ENCODE measurements around the gene SOCS7. TPM values are rescaled to one million over a fixed set of nuclear protein-coding genes. Genes with fewer than 3 reads are reported as not detected.

Gene SOCS7
- total RNA-seq, 2 donors from 2014 or later, result 14.6 to 61.9 TPM

DNA sequence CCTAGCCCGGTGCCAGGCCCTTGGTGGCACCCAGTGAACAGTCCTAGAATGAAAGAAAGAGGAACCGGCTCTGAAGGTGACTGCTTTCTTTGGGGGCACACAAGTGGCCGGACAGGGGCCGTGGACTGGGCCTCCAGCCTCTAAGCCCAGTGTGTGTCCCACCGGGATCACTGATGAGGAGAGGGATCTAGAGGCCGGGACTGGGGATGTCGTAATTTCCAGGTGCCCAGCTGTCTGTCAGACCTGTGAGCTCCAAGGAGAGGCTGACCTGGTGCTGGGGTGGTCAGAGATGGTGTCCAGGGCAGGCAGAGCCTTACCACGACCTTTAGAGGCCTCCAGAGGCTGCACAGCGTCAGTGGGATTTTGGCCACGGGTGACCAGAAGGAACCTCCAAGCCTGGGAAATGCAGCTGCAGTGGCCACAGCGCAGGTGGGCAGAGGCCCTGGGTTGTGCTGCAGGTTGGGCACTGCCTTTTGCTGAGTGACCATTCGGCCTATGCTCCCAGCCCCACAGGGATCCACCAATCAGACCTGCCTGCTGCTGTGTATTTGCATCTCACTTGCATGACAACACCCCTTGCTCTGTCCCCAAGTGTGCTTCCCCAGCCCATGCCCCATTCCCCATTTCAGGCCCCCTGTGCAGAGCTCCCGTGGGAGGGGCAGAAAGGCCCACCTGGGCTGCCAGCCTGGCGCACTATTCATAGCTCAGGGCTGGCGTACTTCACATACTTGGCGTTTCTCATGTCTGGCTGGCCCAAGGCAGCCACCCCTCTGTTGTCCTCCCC, 89.2 kb downstream of the SOCS7 start:
- intact Hi-C loops (cut with DNase I), result loop anchor here (5.0 to 10.0 kb wide), 2 partner anchors 46 to 224 kb away; no protein-coding TSS in a partner anchor
- Histone ChIP-seq H3K27me3 (replicated peaks; ENCODE audit: insufficient read depth) (no peaks in the 10 kb centered on the region), H3K36me3 (no peaks in the 10 kb centered on the region), H3K9me3 (no peaks in the 10 kb centered on the region), H3K4me3 (no peak overlapping the region), H3K4me1 (replicated peaks) (no peaks in the 10 kb centered on the region), H3K27ac (no peak overlapping the region)
- 64% methylated on average over 16 of the region's 16 CpGs for WGBS
- TF ChIP-seq POLR2A (IDR thresholded peaks at IDR 0.05), result no peak
- TF ChIP-seq, protein P1, sequence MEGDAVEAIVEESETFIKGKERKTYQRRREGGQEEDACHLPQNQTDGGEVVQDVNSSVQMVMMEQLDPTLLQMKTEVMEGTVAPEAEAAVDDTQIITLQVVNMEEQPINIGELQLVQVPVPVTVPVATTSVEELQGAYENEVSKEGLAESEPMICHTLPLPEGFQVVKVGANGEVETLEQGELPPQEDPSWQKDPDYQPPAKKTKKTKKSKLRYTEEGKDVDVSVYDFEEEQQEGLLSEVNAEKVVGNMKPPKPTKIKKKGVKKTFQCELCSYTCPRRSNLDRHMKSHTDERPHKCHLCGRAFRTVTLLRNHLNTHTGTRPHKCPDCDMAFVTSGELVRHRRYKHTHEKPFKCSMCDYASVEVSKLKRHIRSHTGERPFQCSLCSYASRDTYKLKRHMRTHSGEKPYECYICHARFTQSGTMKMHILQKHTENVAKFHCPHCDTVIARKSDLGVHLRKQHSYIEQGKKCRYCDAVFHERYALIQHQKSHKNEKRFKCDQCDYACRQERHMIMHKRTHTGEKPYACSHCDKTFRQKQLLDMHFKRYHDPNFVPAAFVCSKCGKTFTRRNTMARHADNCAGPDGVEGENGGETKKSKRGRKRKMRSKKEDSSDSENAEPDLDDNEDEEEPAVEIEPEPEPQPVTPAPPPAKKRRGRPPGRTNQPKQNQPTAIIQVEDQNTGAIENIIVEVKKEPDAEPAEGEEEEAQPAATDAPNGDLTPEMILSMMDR (IDR thresholded peaks at IDR 0.05), result no peak
- no peak for TF ChIP-seq POLR2AphosphoS5 (IDR thresholded peaks at IDR 0.05)
- DNase-seq (ENCODE audit: low spot score), result no peak

DNA sequence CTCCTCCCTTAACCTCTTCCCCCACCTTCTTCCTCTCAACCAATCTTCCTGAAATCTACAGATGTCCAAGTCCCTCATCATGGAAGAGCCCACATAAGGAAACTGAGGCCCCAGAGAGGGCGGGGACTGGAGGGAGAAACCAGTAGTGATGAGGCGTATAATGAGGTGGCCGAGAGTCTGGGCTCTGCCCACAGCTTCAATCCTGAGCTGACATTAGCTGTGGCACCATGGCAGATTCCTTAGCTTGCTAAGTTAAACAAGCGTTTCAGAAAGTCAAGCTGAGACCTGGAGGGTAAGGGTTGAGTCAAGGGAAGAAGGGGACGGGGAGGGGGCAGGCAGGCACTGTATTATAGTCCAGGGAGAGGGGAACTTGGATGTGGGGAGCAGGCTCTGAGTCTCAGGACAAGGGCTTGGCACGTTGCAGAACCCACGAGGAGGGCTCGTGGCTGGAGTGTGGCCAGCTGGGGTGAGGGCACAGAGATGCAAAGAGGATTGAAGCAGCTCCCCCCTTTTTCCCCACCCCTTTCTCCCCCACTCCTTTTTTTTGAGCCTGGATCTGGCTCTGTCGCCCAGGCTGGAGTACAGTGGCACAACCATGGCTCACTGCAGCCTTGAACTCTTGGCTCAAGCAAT, 89.9 kb downstream of the SOCS7 start:
- intact Hi-C loops (cut with DNase I), result loop anchor here (5.0 to 10.0 kb wide), 2 partner anchors 46 to 223 kb away; no protein-coding TSS in a partner anchor
- no peak overlapping the region for H3K4me3 ChIP-seq
- no peaks in the 10 kb centered on the region for H3K36me3 ChIP-seq
- H3K27me3 ChIP-seq (replicated peaks; ENCODE audit: insufficient read depth), result no peaks in the 10 kb centered on the region
- no peak for DNase-seq (ENCODE audit: low spot score)
- 51% methylated on average over 9 of the region's 9 CpGs for WGBS
- H3K27ac ChIP-seq, result no peak overlapping the region
- no peaks in the 10 kb centered on the region for H3K4me1 ChIP-seq (replicated peaks)
- H3K9me3 ChIP-seq, result no peaks in the 10 kb centered on the region
- no peak for TF ChIP-seq POLR2A (IDR thresholded peaks at IDR 0.05)
- TF ChIP-seq, protein P1 (IDR thresholded peaks at IDR 0.05), result no peak
- no peak for TF ChIP-seq POLR2AphosphoS5 (IDR thresholded peaks at IDR 0.05)

DNA sequence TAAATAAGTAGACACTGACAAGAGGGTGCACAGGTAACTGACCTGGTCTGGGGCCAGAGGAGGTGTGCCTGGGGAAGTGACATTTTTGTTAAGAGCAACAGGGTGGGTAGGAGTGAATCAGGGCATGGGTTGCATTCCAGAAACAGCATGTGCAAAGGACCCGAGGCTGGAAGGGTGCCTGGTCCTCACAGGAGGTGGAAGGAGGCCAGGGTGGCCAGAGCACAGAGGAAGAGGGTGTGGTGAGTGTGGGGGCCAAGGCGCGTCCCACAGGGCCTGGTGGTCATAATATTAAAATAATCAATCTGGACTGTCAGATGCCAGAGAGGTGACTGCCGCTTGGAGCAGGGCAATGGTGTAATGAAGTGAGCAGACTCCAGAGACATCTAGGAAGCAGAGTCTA, 90.9 kb downstream of the SOCS7 start:
- Histone ChIP-seq H3K4me1 (replicated peaks) (no peaks in the 10 kb centered on the region), H3K36me3 (no peaks in the 10 kb centered on the region), H3K27me3 (replicated peaks; ENCODE audit: insufficient read depth) (no peaks in the 10 kb centered on the region), H3K4me3 (no peak overlapping the region), H3K9me3 (no peaks in the 10 kb centered on the region), H3K27ac (no peak overlapping the region)
- intact Hi-C loops (cut with DNase I), result loop anchor here (5.0 to 10.0 kb wide), 2 partner anchors 45 to 222 kb away; no protein-coding TSS in a partner anchor
- 56% methylated on average over 4 of the region's 4 CpGs for WGBS
- TF ChIP-seq POLR2AphosphoS5 (IDR thresholded peaks at IDR 0.05) (no peak), POLR2A (IDR thresholded peaks at IDR 0.05) (no peak)
- TF ChIP-seq, protein P1 (IDR thresholded peaks at IDR 0.05), result no peak
- DNase-seq (ENCODE audit: low spot score), result no peak

DNA sequence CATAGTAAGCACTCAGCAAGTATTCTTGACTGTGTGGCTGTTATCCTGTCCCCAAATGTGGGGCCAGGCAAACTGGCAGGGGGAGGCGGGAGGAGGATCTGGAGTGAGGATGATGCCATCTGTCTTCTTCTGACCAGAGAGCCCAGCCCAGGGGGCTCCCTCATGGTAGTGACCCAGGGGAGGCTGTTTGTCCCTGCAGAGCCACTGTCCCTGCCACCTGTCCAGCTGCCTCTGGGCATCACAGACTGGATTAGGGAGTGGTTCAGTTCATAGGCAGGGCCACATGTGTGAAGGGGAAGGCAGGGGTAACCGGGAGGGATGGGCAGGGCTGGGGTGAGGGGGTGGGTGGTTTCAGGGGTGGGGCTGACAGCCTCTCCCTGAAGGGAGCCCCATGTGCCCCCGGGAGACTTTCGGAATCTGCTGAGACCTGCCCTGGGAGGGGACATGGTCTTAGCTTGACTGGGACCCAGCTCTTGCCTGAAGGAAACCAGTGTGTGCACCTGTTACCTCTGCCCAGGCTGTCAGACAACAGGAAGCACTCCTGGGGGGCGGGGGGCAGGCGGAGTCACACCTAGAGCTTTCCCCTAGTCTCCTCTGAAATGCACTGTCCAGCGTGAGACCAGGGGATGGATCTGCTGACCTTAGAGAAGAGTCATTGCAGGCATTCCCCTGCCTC, 91.8 kb downstream of the SOCS7 start:
- Histone ChIP-seq H3K27me3 (replicated peaks; ENCODE audit: insufficient read depth) (no peaks in the 10 kb centered on the region), H3K4me3 (no peak overlapping the region), H3K27ac (no peak overlapping the region), H3K4me1 (replicated peaks) (no peaks in the 10 kb centered on the region), H3K9me3 (no peaks in the 10 kb centered on the region), H3K36me3 (no peaks in the 10 kb centered on the region)
- WGBS, result 46% methylated on average over 7 of the region's 7 CpGs
- DNase-seq (ENCODE audit: low spot score), result no peak
- intact Hi-C loops (cut with DNase I), result loop anchor here (5.0 to 10.0 kb wide), 2 partner anchors 44 to 221 kb away; no protein-coding TSS in a partner anchor
- TF ChIP-seq POLR2AphosphoS5 (IDR thresholded peaks at IDR 0.05), result no peak
- TF ChIP-seq POLR2A (IDR thresholded peaks at IDR 0.05), result no peak
- TF ChIP-seq, protein P1 (IDR thresholded peaks at IDR 0.05), result no peak

Measured in prostate gland (tissue), 2 donors.